Astrocyte of the spinal cord (primary cell): Measurements from ENCODE around the gene EDDM3A.

Experiments used
- DNase-seq: peaks from one replicate; pipeline ENCODE4 v3.0.0; 2011; ENCODE audit warnings: low read depth, low spot score
- H3K4me3 ChIP-seq: 2 replicates; pipeline ENCODE4 v1.5.1; 2011; ENCODE audit warnings: low read depth, mild to moderate bottlenecking, low read length, moderate library complexity
- in situ Hi-C: cut with HindIII; loops from 2 replicates; pipeline ENCODE4 v1.10.0; 2017; ENCODE audit warnings: low sequenced_read_pairs
- TF ChIP-seq, protein P1 (sequence below): IDR thresholded peaks from 2 replicates; pipeline ENCODE4 v1.5.1; 2012; ENCODE audit warnings: low read depth, mild to moderate bottlenecking, low read length, inconsistent platforms

EDDM3A gene

DNA sequence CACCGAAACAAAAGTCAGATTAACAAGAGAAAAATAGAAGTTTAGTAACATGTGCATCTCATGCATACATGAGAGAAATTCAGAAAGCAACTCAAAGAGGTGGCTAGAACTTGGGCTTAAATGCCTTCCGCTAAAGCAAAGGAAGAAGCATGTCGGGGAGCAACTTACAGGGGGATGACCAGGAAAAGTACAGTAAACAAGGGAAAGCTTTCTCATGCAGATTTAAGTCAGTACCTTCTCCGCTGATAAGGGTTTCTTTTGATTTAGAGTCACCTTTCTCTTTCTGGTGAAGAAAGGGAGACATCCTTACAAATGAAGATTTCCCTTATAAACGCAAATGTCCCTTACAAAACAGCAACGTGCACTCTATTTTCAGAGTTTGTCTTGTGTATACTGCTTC lies 29.4 kb downstream of the EDDM3A start:
- no peak for DNase-seq
- no peak overlapping the region for H3K4me3 ChIP-seq
- in situ Hi-C loops: no loop called here
- TF ChIP-seq, protein P1, sequence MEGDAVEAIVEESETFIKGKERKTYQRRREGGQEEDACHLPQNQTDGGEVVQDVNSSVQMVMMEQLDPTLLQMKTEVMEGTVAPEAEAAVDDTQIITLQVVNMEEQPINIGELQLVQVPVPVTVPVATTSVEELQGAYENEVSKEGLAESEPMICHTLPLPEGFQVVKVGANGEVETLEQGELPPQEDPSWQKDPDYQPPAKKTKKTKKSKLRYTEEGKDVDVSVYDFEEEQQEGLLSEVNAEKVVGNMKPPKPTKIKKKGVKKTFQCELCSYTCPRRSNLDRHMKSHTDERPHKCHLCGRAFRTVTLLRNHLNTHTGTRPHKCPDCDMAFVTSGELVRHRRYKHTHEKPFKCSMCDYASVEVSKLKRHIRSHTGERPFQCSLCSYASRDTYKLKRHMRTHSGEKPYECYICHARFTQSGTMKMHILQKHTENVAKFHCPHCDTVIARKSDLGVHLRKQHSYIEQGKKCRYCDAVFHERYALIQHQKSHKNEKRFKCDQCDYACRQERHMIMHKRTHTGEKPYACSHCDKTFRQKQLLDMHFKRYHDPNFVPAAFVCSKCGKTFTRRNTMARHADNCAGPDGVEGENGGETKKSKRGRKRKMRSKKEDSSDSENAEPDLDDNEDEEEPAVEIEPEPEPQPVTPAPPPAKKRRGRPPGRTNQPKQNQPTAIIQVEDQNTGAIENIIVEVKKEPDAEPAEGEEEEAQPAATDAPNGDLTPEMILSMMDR: no peak

DNA sequence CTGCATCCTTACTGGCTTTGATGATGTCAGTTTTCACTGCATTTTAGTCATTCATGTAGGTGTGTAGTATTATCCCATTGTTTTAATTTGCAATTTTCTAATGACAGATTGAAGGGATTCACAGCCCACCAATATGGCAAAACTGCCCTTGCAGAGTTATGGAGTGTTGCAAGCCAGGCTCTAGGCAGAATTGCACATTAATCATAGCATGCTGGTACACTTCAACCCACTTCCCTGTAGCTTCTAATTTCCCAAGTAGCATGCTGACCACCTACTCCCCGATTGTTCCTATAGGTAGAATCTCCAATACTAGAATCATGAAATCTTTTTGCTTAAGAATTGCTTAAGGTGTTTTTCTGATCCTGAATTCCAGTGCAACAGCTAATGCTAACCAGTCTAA lies 30.2 kb downstream of the EDDM3A start:
- no peak for DNase-seq
- no peak overlapping the region for H3K4me3 ChIP-seq
- in situ Hi-C loops: no loop called here
- TF ChIP-seq, protein P1: no peak

GRCh38 chr14:20781803-20782202 lies 36.1 kb downstream of the EDDM3A start:
- TF ChIP-seq, protein P1: no peak
- no peak overlapping the region for H3K4me3 ChIP-seq
- in situ Hi-C loops: no loop called here
- no peak for DNase-seq

DNA sequence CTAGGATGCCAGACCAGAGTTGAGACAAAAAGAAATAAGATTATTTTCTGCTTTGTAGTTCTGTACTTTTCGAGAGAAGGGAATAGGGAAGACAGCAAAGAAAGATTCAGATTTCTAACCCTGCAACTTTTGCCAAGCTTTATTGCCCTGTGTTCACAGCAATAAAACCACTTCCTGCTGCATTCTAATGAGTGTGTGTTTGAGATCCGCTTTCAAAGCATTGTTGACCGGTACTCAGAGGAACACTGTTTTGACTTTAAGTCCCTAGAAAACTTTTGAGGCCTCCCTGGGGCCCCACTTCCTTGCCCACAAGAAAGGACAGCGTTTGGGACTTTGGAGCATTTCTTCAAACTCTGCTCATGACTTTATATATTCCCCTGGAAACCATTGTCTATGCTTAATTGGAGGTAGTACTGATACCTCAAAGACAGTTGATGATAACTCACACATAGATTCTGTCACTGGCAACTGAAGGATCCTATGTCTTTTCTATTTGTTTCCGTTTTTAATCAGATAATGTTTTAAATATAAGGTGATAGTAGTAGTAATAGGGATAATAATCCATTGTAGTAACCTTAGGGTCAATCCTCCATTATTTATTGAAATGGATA lies 36.7 kb downstream of the EDDM3A start:
- DNase-seq: no peak
- TF ChIP-seq, protein P1: no peak
- no peak overlapping the region for H3K4me3 ChIP-seq
- in situ Hi-C loops: no loop called here

- TF ChIP-seq, protein P1: no peak
- no peak for DNase-seq
- no peak overlapping the region for H3K4me3 ChIP-seq
- in situ Hi-C loops: no loop called here
Measured at GRCh38 chr14:20787025-20787424, 41.3 kb downstream of the EDDM3A start.

GRCh38 chr14:20789230-20789813 lies 43.6 kb downstream of the EDDM3A start:
- DNase-seq: no peak
- in situ Hi-C loops: no loop called here
- no peak overlapping the region for H3K4me3 ChIP-seq
- TF ChIP-seq, protein P1: no peak
